H7 (cell line): ENCODE results near the gene NEURL3. TPM values are rescaled to one million over a fixed set of nuclear protein-coding genes. Genes with fewer than 3 reads are reported as not detected.

Experiments used
- DNase-seq: peaks from one replicate; pipeline ENCODE4 v3.0.0; 2012
- H3K27me3 ChIP-seq: 2 replicates; pipeline ENCODE4 v1.6.0; 2011; ENCODE audit warnings: mild to moderate bottlenecking, low read length; ENCODE audit not compliant: control insufficient read depth, insufficient read depth
- H3K36me3 ChIP-seq: replicated peaks from 2 replicates; pipeline ENCODE4 v1.5.1; 2011; ENCODE audit warnings: low read length; ENCODE audit not compliant: control insufficient read depth, insufficient read depth
- H3K4me3 ChIP-seq: 2 replicates; pipeline ENCODE4 v1.5.1; 2011; ENCODE audit warnings: low read depth, mild to moderate bottlenecking, control low read depth, low read length, moderate library complexity; ENCODE audit not compliant: insufficient read depth
- total RNA-seq: library from RNA; depleted of rRNA; stranded (reverse); fragments of >200 nt; shearing (Covaris generic); gene quantifications from 2 replicates; pipeline ENCODE4 v1.2.3, GENCODE V29; 2014

NEURL3 gene
- total RNA-seq, 1 experiment from 2014 or later = 0.10 TPM

DNA sequence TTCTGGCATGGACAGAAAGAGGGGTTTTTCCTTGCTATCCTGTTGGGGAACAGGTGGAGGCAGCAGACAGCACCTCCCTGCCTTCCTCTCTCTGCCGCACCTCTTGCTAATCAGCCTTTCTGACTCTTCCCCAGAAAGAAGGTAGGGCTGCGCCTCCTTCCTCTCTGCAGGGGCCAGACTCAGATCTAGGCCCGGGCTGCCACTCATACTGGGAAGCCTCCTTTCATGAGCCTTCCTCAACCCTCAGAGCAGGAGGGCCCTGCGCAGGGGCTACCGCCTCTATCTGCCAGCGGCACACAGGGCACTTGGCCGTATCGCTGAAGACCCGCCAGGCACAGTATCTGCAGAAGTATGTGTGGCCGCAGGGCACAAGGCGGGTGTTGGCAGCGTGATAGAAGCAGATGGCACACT, 7.1 kb downstream of the NEURL3 start:
- peak; percentile 79 for DNase-seq
- H3K27me3 ChIP-seq = no peaks in the 10 kb centered on the region
- no peak overlapping the region for H3K4me3 ChIP-seq
- H3K36me3 ChIP-seq = no peaks in the 10 kb centered on the region

GRCh38 chr2:96495982-96496629, 9.1 kb downstream of the NEURL3 start:
- no peaks in the 10 kb centered on the region for H3K27me3 ChIP-seq
- no peaks in the 10 kb centered on the region for H3K36me3 ChIP-seq
- DNase-seq = no peak
- no peak overlapping the region for H3K4me3 ChIP-seq

DNA sequence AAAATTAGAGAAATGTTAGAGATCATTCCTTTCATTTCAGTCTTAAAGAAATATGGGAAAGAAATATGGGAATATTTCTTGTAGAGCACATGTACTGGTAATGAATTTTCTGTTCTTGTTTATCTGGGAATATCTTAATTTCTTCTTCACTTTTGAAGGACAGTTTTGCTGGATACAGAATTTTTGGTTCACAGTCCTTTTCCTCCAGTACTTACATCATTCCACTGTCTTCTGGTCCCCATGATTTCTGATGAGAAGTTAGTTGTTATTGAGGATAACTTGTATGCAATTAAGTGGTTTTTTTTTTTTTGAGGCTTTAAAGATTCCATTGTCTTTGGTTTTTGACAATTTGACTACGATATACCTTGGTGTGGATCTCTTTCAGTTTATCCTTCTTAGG, 11.0 kb downstream of the NEURL3 start:
- no peaks in the 10 kb centered on the region for H3K36me3 ChIP-seq
- no peak for DNase-seq
- no peak overlapping the region for H3K4me3 ChIP-seq
- H3K27me3 ChIP-seq = no peaks in the 10 kb centered on the region

DNA sequence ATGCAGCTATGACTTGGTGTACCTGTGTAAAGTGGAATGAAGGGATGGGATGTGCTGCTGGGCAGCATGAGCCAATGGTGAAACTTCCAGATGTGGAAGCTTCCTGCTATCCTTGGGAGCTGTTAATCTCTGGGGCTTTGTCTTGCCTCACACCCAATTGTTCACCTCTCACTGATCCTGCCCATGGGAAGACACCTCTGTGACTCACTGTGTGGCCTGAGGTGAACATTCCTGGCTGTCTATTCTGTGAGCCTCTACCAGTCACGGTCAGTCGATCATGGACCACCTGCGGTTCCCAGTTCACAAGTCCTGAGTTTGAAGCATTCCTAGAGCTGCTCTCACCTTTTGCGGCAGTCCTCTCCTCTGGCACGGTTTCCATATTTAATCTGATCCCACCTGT, 12.1 kb downstream of the NEURL3 start:
- no peaks in the 10 kb centered on the region for H3K36me3 ChIP-seq
- DNase-seq = peak; percentile 60
- H3K27me3 ChIP-seq = no peaks in the 10 kb centered on the region
- H3K4me3 ChIP-seq = no peak overlapping the region

DNA sequence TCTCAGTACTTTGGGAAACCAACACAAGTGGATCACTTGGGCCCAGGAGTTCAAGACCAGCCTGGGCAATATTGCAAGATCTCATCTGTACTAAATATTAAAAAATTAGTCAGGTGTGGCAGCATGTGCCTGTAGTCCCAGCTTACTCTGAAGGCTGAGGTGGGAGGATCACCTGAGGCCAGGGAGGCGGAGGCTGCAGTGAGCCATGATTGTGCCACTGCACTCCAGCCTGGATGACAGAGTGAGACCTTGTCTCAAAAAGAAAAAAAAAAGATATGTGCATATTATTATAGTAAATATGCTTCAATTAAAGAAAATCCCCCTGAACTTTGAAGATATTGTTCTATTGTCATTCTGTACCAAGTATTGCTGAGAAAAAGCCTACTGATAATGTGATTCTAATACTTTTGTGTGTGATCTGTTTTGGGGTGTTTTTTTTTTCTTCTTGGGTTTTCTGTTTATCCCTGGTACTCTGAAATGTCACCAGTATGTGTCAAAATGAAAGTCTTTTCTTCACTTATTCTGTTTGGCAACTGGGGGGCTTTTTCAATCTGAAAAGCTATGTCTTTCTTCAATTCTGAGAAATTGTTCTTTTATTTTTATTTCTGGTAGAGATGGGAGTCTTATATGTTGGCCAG, 13.2 kb downstream of the NEURL3 start:
- Histone ChIP-seq H3K27me3 (no peaks in the 10 kb centered on the region), H3K4me3 (no peak overlapping the region), H3K36me3 (no peaks in the 10 kb centered on the region)
- DNase-seq = no peak

GRCh38 chr2:96489663-96490062, 15.5 kb downstream of the NEURL3 start:
- no peaks in the 10 kb centered on the region for H3K36me3 ChIP-seq
- H3K27me3 ChIP-seq = no peaks in the 10 kb centered on the region
- DNase-seq = no peak
- H3K4me3 ChIP-seq = no peak overlapping the region

- DNase-seq = no peak
Measured at GRCh38 chr2:96489261-96489660, 15.9 kb downstream of the NEURL3 start.

DNA sequence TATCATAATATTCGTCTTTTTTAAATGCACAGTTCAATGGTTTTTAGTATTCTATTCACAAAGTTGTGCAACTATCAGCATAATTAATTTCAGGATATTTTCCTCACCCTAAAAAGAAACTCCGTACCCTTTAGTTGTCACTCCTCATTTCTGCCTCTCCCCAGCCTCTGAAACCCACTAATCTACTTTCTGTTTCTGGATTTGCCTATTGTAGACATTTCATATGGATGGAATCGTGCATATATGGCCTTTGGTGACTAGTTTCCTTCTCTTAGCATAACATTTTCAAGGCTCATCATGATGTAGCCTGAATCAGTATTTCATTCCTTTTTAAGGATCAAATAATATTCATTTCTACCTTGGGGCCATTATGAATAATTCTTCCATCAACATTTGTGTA, 18.5 kb downstream of the NEURL3 start:
- Histone ChIP-seq H3K36me3 (no peaks in the 10 kb centered on the region), H3K27me3 (no peaks in the 10 kb centered on the region), H3K4me3 (no peak overlapping the region)
- no peak for DNase-seq

More at GRCh38 chr2:96489261-96489660, 15.9 kb downstream of the NEURL3 start:
- H3K36me3 ChIP-seq = no peaks in the 10 kb centered on the region
- no peak overlapping the region for H3K4me3 ChIP-seq
- no peaks in the 10 kb centered on the region for H3K27me3 ChIP-seq

- no peaks in the 10 kb centered on the region for H3K27me3 ChIP-seq
- H3K4me3 ChIP-seq = no peak overlapping the region; the same call in 1 of the 2 replicates
- DNase-seq = peak; percentile 73
- H3K36me3 ChIP-seq = no peaks in the 10 kb centered on the region
Measured at GRCh38 chr2:96485751-96486651, 19.2 kb downstream of the NEURL3 start.

- DNase-seq = no peak
- H3K36me3 ChIP-seq = no peaks in the 10 kb centered on the region
- H3K27me3 ChIP-seq = no peaks in the 10 kb centered on the region
- no peak overlapping the region for H3K4me3 ChIP-seq
Measured at GRCh38 chr2:96485350-96485749, 19.8 kb downstream of the NEURL3 start.

DNA sequence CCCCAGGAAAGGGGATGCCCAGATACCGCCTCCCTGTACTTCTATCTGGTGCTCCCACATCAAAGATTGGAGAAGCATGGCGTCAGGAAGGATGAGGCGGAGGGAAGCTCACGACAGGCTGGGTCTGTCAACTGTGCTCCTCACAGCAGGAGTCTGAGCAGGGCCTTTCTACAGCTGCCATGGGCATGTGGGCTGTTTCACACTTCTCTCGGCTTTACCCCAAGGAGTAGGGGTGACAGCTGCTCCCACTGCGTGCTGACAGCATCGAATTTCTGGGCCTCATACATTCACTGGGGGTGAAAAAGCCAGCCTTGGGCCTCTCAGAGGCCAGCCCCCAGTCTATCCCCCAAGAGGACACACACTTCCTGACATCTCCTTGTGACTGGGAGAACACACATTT, 21.1 kb downstream of the NEURL3 start:
- Histone ChIP-seq H3K27me3 (no peaks in the 10 kb centered on the region), H3K4me3 (no peak overlapping the region), H3K36me3 (no peaks in the 10 kb centered on the region)
- no peak for DNase-seq

GRCh38 chr2:96477458-96477857, 27.7 kb downstream of the NEURL3 start:
- Histone ChIP-seq H3K36me3 (no peaks in the 10 kb centered on the region), H3K4me3 (no peak overlapping the region), H3K27me3 (no peaks in the 10 kb centered on the region)
- DNase-seq = no peak

GRCh38 chr2:96471772-96472171, 33.4 kb downstream of the NEURL3 start:
- no peaks in the 10 kb centered on the region for H3K36me3 ChIP-seq
- no peak overlapping the region for H3K4me3 ChIP-seq
- H3K27me3 ChIP-seq = no peaks in the 10 kb centered on the region
- DNase-seq = no peak

- no peaks in the 10 kb centered on the region for H3K27me3 ChIP-seq
- H3K36me3 ChIP-seq = no peaks in the 10 kb centered on the region
- no peak overlapping the region for H3K4me3 ChIP-seq
- peak; percentile 93 for DNase-seq
Measured at GRCh38 chr2:96470636-96471035, 34.5 kb downstream of the NEURL3 start.

DNA sequence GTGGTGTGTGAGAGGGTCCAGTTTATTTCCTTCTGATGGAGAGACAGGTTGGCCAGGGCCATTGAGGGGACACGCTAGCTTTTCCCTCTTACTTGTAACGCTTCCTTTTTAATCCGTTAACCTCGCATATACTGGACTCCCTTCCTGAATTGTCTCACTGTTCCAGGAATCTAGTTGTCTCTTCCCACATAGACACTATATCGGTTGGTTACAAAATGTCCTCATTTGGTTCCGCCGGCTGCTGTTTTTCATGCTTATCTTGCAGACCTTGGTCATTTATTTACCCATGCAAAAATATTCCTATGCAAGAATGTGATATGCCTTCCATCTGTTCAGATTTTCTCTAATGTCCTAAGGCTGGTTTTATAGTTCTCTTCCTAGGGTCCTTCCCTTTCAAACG, 35.0 kb downstream of the NEURL3 start:
- Histone ChIP-seq H3K36me3 (no peaks in the 10 kb centered on the region), H3K27me3 (no peaks in the 10 kb centered on the region), H3K4me3 (no peak overlapping the region)
- DNase-seq = no peak
